ENCODE data around the gene FGF19. TPM values are rescaled to one million over a fixed set of nuclear protein-coding genes. Genes with fewer than 3 reads are reported as not detected.
A peak's percentile ranks its signal among the peaks of the same experiment; 100 is the strongest.

The FGF19 gene
- total RNA-seq, 2 experiments from 2014 or later: not detected

GRCh38 chr11:69731110-69731509 lies 27.3 kb upstream of the FGF19 start:
- H3K4me3 Mint-ChIP-seq: no peak overlapping the region
- peaks cover 9% of the 10 kb centered on the region for H3K9me3 Mint-ChIP-seq
- H3K27ac Mint-ChIP-seq: no peak overlapping the region
- no peaks in the 10 kb centered on the region for H3K4me1 Mint-ChIP-seq (ENCODE audit: low read depth)
- ChIA-PET CTCF (no interaction called here), POLR2A (no interaction called here)
- H3K27me3 Mint-ChIP-seq: peaks cover 34% of the 10 kb centered on the region
- DNase-seq: no peak
- H3K36me3 Mint-ChIP-seq: peaks cover 1% of the 10 kb centered on the region
- intact Hi-C loops (cut with micrococcal nuclease): no loop called here

- H3K27ac Mint-ChIP-seq: no peak overlapping the region
- H3K27me3 Mint-ChIP-seq: peaks cover 39% of the 10 kb centered on the region
Observed at GRCh38 chr11:69730500-69730899, 26.7 kb upstream of the FGF19 start.

GRCh38 chr11:69729252-69729651 lies 25.4 kb upstream of the FGF19 start:
- Mint-ChIP-seq H3K4me1 (ENCODE audit: low read depth) (no peaks in the 10 kb centered on the region), H3K4me3 (no peak overlapping the region), H3K27ac (no peak overlapping the region), H3K9me3 (peaks cover 2% of the 10 kb centered on the region), H3K36me3 (no peaks in the 10 kb centered on the region), H3K27me3 (peaks cover 43% of the 10 kb centered on the region)
- intact Hi-C loops (cut with micrococcal nuclease): no loop called here
- POLR2A ChIA-PET: no interaction called here
- DNase-seq: no peak
- CTCF ChIA-PET: no interaction called here

More at GRCh38 chr11:69730500-69730899, 26.7 kb upstream of the FGF19 start:
- ChIA-PET CTCF (no interaction called here), POLR2A (no interaction called here)
- Mint-ChIP-seq H3K4me1 (ENCODE audit: low read depth) (no peaks in the 10 kb centered on the region), H3K4me3 (no peak overlapping the region), H3K9me3 (peaks cover 9% of the 10 kb centered on the region), H3K36me3 (peaks cover 1% of the 10 kb centered on the region)
- no peak for DNase-seq
- intact Hi-C loops (cut with micrococcal nuclease): no loop called here

GRCh38 chr11:69727266-69727665 lies 23.4 kb upstream of the FGF19 start:
- Mint-ChIP-seq H3K4me3 (no peak overlapping the region), H3K27ac (no peak overlapping the region), H3K9me3 (no peaks in the 10 kb centered on the region), H3K27me3 (peaks cover 58% of the 10 kb centered on the region), H3K4me1 (ENCODE audit: low read depth) (no peaks in the 10 kb centered on the region), H3K36me3 (no peaks in the 10 kb centered on the region)
- ChIA-PET POLR2A (no interaction called here), CTCF (no interaction called here)
- no peak for DNase-seq
- intact Hi-C loops (cut with micrococcal nuclease): no loop called here

GRCh38 chr11:69726481-69726880 lies 22.7 kb upstream of the FGF19 start:
- CTCF ChIA-PET: no interaction called here
- POLR2A ChIA-PET: no interaction called here
- Mint-ChIP-seq H3K4me1 (ENCODE audit: low read depth) (no peaks in the 10 kb centered on the region), H3K27me3 (peaks cover 54% of the 10 kb centered on the region), H3K9me3 (no peaks in the 10 kb centered on the region), H3K4me3 (no peak overlapping the region), H3K36me3 (no peaks in the 10 kb centered on the region), H3K27ac (no peak overlapping the region)
- intact Hi-C loops (cut with micrococcal nuclease): no loop called here
- DNase-seq: no peak

- intact Hi-C loops (cut with micrococcal nuclease): no loop called here
- no peaks in the 10 kb centered on the region for H3K4me1 Mint-ChIP-seq (ENCODE audit: low read depth)
- ChIA-PET POLR2A (no interaction called here), CTCF (interaction anchor here (1.4 kb wide), 1 partner anchor 163 kb away, joined by 3 read pairs; no protein-coding TSS in a partner anchor)
- no peak for DNase-seq
- H3K27me3 Mint-ChIP-seq: peaks cover 54% of the 10 kb centered on the region
- no peaks in the 10 kb centered on the region for H3K36me3 Mint-ChIP-seq
- H3K9me3 Mint-ChIP-seq: no peaks in the 10 kb centered on the region
- H3K27ac Mint-ChIP-seq: no peak overlapping the region
- no peak overlapping the region for H3K4me3 Mint-ChIP-seq
Observed at GRCh38 chr11:69726019-69726418, 22.2 kb upstream of the FGF19 start.

GRCh38 chr11:69721745-69722144 lies 17.9 kb upstream of the FGF19 start:
- ChIA-PET POLR2A (no interaction called here), CTCF (no interaction called here)
- H3K27me3 Mint-ChIP-seq: peaks cover 57% of the 10 kb centered on the region
- H3K36me3 Mint-ChIP-seq: no peaks in the 10 kb centered on the region
- H3K4me3 Mint-ChIP-seq: no peak overlapping the region
- H3K9me3 Mint-ChIP-seq: no peaks in the 10 kb centered on the region
- DNase-seq: no peak
- no peaks in the 10 kb centered on the region for H3K4me1 Mint-ChIP-seq (ENCODE audit: low read depth)
- intact Hi-C loops (cut with micrococcal nuclease): no loop called here
- no peak overlapping the region for H3K27ac Mint-ChIP-seq

GRCh38 chr11:69721106-69721505 lies 17.3 kb upstream of the FGF19 start:
- no peak overlapping the region for H3K27ac Mint-ChIP-seq
- no peak overlapping the region for H3K4me3 Mint-ChIP-seq
- H3K9me3 Mint-ChIP-seq: no peaks in the 10 kb centered on the region
- POLR2A ChIA-PET: no interaction called here
- CTCF ChIA-PET: no interaction called here
- H3K27me3 Mint-ChIP-seq: peaks cover 54% of the 10 kb centered on the region
- intact Hi-C loops (cut with micrococcal nuclease): no loop called here
- no peak for DNase-seq
- H3K4me1 Mint-ChIP-seq (ENCODE audit: low read depth): no peaks in the 10 kb centered on the region
- no peaks in the 10 kb centered on the region for H3K36me3 Mint-ChIP-seq

- H3K36me3 Mint-ChIP-seq: no peaks in the 10 kb centered on the region
- intact Hi-C loops (cut with micrococcal nuclease): no loop called here
- peaks cover 39% of the 10 kb centered on the region for H3K27me3 Mint-ChIP-seq
- ChIA-PET POLR2A (no interaction called here), CTCF (interaction anchor here (0.7 to 1.2 kb wide), 3 partner anchors 11 to 1544 kb away, joined by 3 read pairs; no protein-coding TSS in a partner anchor)
- DNase-seq: no peak
- H3K4me1 Mint-ChIP-seq (ENCODE audit: low read depth): no peaks in the 10 kb centered on the region
- H3K27ac Mint-ChIP-seq: no peak overlapping the region
- no peaks in the 10 kb centered on the region for H3K9me3 Mint-ChIP-seq
- H3K4me3 Mint-ChIP-seq: no peak overlapping the region
Observed at GRCh38 chr11:69718912-69719311, 15.1 kb upstream of the FGF19 start.

- CTCF ChIA-PET: interaction anchor here (1.0 to 1.2 kb wide), 2 partner anchors 10 to 22 kb away, joined by 3 read pairs; no protein-coding TSS in a partner anchor
- Mint-ChIP-seq H3K4me1 (ENCODE audit: low read depth) (no peaks in the 10 kb centered on the region), H3K27me3 (peaks cover 34% of the 10 kb centered on the region), H3K36me3 (no peaks in the 10 kb centered on the region), H3K27ac (no peak overlapping the region), H3K9me3 (no peaks in the 10 kb centered on the region), H3K4me3 (no peak overlapping the region)
- POLR2A ChIA-PET: no interaction called here
- intact Hi-C loops (cut with micrococcal nuclease): no loop called here
- peak; percentile 22 for DNase-seq
Observed at GRCh38 chr11:69718147-69718546, 14.3 kb upstream of the FGF19 start.

GRCh38 chr11:69716891-69717747 lies 13.3 kb upstream of the FGF19 start:
- intact Hi-C loops (cut with micrococcal nuclease): no loop called here
- ChIA-PET CTCF (no interaction called here), POLR2A (no interaction called here)
- Mint-ChIP-seq H3K27me3 (peaks cover 28% of the 10 kb centered on the region), H3K4me1 (ENCODE audit: low read depth) (peaks cover 3% of the 10 kb centered on the region), H3K36me3 (no peaks in the 10 kb centered on the region), H3K4me3 (no peak overlapping the region), H3K9me3 (no peaks in the 10 kb centered on the region), H3K27ac (no peak overlapping the region)
- DNase-seq: no peak

- no peak for DNase-seq
- intact Hi-C loops (cut with micrococcal nuclease): no loop called here
- no peak overlapping the region for H3K27ac Mint-ChIP-seq
- ChIA-PET POLR2A (no interaction called here), CTCF (no interaction called here)
- no peaks in the 10 kb centered on the region for H3K36me3 Mint-ChIP-seq
- peaks cover 9% of the 10 kb centered on the region for H3K4me1 Mint-ChIP-seq (ENCODE audit: low read depth)
- no peak overlapping the region for H3K4me3 Mint-ChIP-seq
- no peaks in the 10 kb centered on the region for H3K9me3 Mint-ChIP-seq
- H3K27me3 Mint-ChIP-seq: peaks cover 29% of the 10 kb centered on the region
Observed at GRCh38 chr11:69716099-69716498, 12.3 kb upstream of the FGF19 start.

- CTCF ChIA-PET: no interaction called here
- Mint-ChIP-seq H3K27me3 (peaks cover 25% of the 10 kb centered on the region), H3K9me3 (no peaks in the 10 kb centered on the region), H3K4me3 (no peak overlapping the region), H3K27ac (no peak overlapping the region), H3K4me1 (ENCODE audit: low read depth) (peaks cover 9% of the 10 kb centered on the region), H3K36me3 (no peaks in the 10 kb centered on the region)
- POLR2A ChIA-PET: no interaction called here
- DNase-seq: no peak
- intact Hi-C loops (cut with micrococcal nuclease): no loop called here
Observed at GRCh38 chr11:69715446-69715845, 11.6 kb upstream of the FGF19 start.
